Measurements from ENCODE around the gene MAGI1.
"Not testable (repeated sequence)": the region's sequence is repeated elsewhere in the genome, so short reads cannot be mapped to it uniquely, and the experiment has no call there.

Gene MAGI1

DNA sequence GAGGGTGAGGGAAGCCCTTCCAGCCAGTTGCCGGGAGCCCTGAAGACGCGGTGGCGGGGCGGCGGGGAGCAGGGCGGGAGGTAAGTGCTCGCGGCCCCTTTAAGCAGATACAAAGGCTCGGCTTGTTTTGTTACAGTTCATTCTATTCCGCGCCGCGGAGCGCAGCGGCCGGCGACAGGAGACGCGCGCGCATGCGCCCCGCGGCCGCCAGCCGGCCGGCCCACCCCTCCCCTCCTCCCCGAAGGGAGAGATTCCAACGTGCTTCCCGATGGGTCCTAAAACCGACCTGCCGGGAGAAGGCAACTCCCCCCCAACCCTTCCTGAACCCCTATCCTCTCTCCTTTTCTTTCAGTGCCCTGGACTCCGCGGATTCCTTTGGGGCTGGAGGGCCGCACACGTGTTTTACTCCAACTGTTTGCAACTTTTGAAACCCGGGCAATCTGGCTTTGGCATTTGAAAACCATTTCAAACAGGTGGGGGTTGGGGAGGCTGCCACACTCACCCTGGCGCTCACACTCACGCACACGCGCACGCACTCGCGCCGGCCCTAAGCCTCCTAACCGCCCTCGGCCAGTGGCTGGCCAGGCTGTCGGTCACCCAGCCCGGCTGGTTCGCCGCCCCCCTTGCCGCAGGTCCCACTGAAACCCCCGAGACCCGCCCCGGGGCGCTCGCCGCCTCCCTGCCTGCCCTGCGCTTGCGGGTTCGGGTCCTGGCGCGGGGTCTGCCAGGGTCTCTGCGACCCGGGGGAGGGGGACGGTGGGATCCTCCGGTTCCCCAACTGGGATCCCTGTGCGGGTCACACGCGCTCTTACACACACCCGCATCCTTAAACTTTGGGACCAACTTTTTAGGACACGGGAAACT lies at the start of gene MAGI1:
Gene MAGI1 (minus strand): TSS at position 193 of the 864 bp plus-strand sequence. CDS start 610 bp downstream, outside the sequence.
- no peak for DNase-seq (ENCODE audit: low spot score)

DNA sequence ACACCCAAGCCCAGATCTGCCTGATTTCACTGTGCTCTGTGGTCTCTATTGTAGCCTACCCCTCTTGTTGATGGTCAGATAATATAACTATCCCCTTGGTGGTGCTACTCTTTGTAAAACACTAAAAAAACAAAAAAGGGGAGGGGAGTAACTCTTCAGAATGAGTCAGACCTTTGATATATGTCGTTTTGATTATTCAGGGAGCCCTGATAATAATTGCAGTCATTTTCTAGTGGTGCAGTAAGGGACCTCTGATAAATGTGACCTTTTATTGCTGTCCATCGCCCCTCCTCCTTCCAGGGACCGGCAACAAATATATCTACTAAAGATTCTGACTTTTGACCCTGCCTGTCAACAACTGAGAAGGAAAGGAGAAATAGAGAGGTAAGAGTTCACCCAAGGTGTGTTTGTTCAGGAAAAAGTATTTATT lies 45.1 kb upstream of the MAGI1 start:
- no peak for DNase-seq (ENCODE audit: low spot score)

DNA sequence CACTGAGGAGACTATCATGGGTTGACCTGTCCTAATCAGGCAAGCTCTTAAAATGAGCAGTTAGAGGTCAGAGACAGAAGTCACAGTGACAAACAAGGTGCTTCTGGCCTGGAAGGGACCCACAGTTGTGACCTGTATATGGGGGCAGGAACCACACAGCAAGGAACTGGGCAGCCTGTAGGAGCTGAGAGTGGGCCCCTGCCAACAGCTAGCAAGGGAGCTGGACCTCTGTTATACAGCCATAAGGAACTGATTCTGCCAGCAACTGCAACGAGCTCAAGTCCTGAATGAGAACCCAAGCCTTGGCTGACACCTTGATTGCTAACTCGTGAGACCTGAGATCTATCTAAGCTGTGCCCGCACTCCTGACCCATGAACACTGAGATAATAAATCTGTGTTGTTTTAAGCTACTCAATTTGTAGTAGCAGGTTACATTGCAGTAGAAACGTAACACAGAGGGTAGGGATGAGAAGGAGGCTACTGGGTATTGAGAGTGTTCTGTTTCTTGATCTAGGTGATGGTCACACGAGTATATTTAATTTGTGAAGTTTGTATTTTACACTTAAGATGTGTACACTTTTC lies 44.5 kb upstream of the MAGI1 start:
- DNase-seq (ENCODE audit: low spot score), result no peak

DNA sequence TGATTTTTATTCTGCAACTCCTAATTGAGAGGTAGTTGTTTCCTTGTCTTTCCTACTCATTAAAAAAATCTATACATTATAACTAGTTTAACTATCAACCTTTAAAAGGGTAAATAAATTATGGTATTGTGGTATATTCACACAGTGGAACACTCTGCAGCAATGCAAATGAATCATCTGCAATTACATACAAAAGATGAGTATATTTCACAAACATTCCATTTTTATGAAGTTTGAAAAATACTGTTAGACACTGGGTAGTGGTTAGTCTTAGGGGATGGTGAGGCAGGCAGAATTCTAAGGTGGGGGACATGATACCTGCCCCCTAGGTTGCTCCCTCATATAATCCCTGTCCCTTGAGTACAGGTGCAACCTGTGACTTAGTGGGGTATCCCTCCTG lies 44.0 kb upstream of the MAGI1 start:
- DNase-seq (ENCODE audit: low spot score), result no peak

DNA sequence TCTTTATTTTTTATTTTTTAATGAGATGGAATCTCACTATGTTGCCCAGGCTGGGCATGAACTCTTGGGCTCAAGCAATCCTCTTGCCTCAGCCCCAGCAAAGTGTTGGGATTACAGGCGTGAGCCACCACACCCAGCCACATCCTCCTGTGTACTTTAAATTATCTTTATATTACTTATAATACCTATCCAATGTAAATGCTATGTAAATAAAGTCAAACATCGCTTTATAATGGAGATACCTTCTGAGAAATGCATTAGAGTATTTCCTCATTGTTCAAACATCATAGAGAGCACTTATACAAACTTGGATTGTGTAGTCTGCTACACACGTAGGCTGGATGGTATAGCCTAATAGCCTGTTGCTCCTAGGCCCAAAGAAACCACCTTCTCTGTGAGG lies 41.4 kb upstream of the MAGI1 start:
- DNase-seq (ENCODE audit: low spot score), result no peak

DNA sequence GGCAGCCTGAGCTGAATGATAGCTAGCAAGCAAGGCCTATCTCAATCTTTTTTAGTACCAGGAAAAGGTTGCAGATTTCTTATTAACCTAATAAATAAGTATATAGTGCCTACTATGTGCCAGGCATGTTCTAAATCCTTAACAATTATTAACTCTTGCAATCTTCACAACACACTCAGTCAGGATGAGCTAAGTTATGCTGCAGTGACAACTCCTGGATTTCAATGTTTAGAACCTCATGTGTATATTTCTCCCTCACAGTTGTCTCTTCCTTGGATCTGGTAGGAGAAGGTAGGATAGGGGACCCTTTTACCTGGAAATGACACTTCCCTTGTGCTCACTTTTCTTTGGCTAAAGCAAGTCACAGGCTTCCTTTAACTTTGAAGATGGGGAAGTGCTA lies 39.3 kb upstream of the MAGI1 start:
- no peak for DNase-seq (ENCODE audit: low spot score)

GRCh38 chr3:66076861-66077470 lies 38.2 kb upstream of the MAGI1 start:
- no peak for DNase-seq (ENCODE audit: low spot score)

DNA sequence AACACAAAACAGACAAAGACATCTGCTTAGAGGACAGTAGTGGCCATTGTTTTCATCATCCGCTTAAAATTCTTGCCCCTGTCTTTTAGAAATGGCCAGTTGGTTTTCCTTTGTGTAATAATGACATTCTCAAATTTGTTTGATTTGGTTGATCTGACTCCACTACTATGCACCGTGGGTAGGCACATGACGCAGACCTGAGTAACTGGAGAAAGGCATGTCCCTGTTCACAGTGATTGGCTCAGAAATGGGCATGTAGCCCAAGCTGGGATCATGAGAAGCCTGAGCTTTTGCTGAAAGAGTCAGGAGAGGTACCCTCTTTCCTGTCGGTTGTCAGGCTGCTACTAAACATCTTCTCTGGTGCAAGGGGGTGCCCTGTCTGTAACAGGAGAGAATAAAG lies 36.6 kb upstream of the MAGI1 start:
- DNase-seq (ENCODE audit: low spot score), result no peak

DNA sequence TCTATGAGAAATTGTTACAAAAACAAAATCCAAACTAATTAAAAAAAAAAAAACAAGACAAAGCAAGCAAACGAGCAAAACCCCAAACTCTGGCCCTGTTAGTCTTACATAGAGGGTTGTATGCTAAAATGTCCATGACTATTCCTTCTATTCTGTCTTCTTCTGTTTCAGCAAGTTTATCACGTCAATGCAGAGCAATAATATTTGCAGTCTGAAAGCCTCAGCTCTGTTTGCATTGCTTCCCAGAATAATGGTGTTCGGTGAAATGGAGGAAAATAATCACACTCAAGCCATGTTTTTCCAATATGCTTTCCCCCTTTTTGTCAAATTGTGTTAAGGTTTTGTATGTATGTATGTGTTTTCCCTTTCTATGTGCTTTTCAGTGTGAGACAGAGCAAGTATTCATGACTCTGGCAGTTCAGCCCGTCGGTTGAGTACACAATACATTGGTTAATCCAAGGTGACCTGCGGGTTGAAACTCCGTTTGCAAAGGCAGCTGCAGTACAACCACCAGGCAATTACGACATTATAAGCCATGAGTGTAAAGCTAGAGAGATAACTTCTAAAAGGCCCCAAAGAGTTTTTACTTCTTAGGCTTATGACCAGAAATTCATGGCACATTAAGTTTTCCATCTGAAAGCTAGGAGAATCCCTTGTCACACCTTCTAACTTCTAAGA lies 34.9 kb upstream of the MAGI1 start:
- DNase-seq (ENCODE audit: low spot score), result no peak

GRCh38 chr3:66068255-66068654 lies 29.5 kb upstream of the MAGI1 start:
- DNase-seq (ENCODE audit: low spot score), result no peak

- DNase-seq (ENCODE audit: low spot score), result no peak
Measured at GRCh38 chr3:66066963-66067617, 28.4 kb upstream of the MAGI1 start.

DNA sequence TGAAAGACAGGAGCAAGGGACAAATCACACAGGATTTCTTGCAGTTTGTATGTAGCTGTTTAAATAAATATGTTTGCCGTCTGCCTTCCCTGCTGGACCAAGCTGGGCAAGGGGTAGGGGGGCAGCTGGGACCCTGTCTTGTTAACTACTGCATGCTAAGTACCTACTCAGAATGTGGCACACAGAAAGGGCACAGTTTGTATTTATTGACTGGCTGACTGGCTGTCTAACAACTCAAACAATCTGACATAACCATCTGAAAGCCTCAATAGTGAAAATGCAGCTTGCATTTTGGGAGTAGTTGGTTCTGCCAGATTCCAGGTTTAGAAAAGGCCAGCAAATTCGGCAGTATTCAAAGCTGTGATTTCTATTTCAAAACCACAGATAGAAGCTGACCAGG lies 16.6 kb upstream of the MAGI1 start:
- no peak for DNase-seq (ENCODE audit: low spot score)

- DNase-seq (ENCODE audit: low spot score), result no peak
Measured at GRCh38 chr3:66053550-66054094, 14.9 kb upstream of the MAGI1 start.

DNA sequence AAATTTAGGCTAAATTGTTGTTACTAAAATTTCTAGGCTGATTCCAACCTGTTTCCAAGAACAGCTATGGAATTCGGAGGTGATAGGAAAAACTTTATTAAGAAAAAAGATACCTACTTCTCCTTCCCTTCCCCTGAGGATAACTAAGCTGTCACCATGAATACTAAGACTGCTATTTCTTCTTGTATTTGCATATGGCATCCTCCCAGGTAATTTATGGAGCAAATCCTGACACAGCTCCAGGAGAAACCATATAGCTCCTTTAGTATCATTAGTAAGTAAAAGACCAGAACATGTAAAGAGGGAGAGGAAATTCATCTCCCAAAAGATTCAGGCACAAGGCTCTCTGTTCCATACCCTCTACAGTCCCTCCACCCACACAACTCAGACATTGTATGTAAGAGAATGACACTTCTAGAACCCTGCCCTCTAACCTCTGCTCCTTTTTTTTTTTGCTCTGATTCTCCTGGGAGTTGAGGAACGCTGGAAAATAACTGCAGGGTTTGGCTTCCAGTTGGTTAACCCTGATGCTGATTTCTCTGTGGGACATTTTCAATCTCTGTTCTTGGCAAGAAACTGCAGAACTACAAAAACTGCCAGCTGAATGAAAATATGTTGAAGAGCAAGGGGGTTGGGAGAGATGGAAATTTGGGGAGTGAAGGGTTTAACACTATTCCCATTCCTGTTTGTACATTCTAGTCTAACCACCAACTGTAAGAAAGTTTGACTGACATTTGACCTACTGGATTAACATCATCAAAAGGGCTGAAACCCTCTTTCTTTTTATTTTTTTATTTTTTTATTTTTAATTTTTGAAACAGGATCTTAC lies 14.2 kb upstream of the MAGI1 start:
- no peak for DNase-seq (ENCODE audit: low spot score)

DNA sequence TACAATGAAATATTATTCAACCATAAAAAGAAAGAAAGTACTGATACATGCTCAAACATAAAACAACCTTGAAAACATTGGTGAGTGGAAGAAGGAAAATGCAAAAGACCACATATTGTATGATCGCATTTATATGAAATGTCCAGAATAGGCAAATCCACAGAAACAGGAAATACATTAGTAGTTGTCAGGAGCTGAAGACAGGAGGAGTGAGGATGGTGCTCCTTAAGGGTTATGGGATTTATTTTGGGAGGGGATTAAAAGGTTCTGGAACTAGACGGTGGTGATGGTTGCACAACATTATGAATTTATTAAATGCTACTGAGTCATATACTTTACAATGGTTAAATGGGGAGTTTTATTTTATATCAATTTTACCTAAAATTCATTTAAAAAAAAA lies 12.1 kb upstream of the MAGI1 start:
- no peak for DNase-seq (ENCODE audit: low spot score)

DNA sequence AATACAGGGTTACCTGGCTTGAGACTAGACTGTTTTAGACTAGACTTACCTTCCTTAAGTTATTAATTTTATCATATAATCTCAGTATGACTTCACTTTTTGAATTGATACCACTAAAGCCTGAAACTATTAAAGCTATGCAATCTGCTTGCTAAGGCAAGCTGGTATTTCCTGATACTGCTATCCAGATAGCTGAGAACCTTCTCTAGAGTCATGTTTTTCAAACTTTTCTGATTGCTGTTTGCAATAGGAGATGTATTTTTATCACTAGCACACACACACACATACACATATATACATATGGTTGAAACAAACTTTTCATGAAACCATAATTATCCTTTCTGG lies 9.3 kb upstream of the MAGI1 start:
- no peak for DNase-seq (ENCODE audit: low spot score)

GRCh38 chr3:66047311-66048050 lies 8.8 kb upstream of the MAGI1 start:
- DNase-seq (ENCODE audit: low spot score), result no peak

DNA sequence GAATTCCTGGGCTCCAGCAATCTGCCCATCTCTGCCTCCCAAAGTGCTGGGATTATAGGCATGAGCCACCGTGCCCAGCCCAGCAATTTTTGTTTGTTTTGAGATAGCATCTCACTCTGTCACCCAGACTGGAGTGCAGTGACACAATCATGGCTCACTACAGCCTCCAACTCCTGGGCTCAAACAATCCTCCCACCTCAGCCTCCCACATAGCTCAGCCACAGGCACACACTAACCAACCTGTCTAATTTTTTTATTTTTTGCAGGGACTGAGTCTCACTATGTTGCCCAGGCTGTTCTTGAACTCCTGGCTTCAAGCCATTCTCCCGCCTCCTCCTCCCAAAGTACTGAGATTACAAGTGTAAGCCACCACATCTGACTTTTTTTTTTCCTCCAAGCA lies 7.6 kb upstream of the MAGI1 start:
- DNase-seq (ENCODE audit: low spot score), result not testable (repeated sequence)

DNA sequence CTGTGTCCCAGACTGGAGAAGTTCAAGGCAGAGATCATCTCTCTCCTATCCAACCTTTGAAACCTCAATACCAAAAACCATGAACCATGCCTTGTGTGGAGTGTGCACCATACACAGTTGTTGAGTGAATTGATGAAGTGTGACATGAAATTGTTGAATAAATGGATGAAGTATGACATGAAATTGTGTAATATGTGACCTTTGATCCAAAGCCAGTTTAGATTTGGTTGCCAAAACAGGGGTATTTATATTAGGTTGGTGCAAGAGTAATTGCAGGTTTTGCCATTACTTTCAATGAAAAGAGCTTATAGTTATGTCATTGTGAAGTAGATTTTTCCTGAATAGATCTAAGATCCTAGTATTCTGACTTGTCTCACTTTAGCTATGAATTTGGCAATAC lies 3.1 kb upstream of the MAGI1 start:
- no peak for DNase-seq (ENCODE audit: low spot score)

GRCh38 chr3:66041116-66041515 lies 2.4 kb upstream of the MAGI1 start:
- DNase-seq (ENCODE audit: low spot score), result no peak

DNA sequence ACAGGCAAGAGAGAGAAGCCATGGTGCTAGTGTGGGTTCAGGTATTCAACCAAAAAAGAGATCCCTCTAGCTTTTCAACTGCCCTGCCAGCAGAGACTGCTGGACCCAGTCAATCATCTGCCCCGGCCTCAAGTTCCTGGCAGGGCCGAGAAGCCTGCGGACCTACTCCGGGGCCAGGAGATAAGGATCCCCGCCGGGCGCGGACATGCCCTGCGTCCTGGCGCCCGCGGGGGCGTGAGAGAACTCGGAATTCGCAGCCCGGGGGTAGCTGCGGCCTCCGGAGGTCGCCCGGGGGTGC lies 821 bp upstream of the MAGI1 start:
- DNase-seq (ENCODE audit: low spot score), result no peak
